Tibial artery (tissue), 4 donors: ENCODE data around the gene RFNG.
A peak's percentile ranks its signal among the peaks of the same experiment; 100 is the strongest.

Experiments
- DNase-seq, 2 donors: peaks; one replicate each; pipeline ENCODE4 v3.0.0-alpha.2; 2019
- H3K27ac ChIP-seq, 2 donors: fragments of 200-600 bp; sonication (generic) in 1 of 2; 1 replicate in 1 of 2; 2 replicates in 1 of 2; pipeline ENCODE4 v1.5.1; 2018 to 2019; ENCODE audit warnings: mild to moderate bottlenecking in 1 of 2
- H3K27me3 ChIP-seq, 2 donors: fragments of 200-600 bp; sonication (generic) in 1 of 2; one replicate each; pipeline versions ENCODE4 v1.5.1 to v1.6.0; 2016 to 2019
- H3K36me3 ChIP-seq, 3 donors: fragments of 200-600 bp; sonication (generic) in 2 of 3; one replicate each; pipeline ENCODE4 v1.5.1; 2016 to 2019; ENCODE audit warnings: mild to moderate bottlenecking in 2 of 3
- H3K4me1 ChIP-seq, 4 donors: fragments of 200-600 bp; sonication (generic) in 2 of 4; 1 replicate in 3 of 4; 2 replicates in 1 of 4; pipeline ENCODE4 v1.5.1; 2016 to 2019
- H3K4me3 ChIP-seq, 2 donors: fragments of 200-600 bp; sonication (generic) in 1 of 2; 1 replicate in 1 of 2; 2 replicates in 1 of 2; pipeline ENCODE4 v1.5.1; 2018 to 2019; ENCODE audit warnings: mild to moderate bottlenecking in 2 of 2
- H3K9me3 ChIP-seq, 3 donors: fragments of 200-600 bp; sonication (generic) in 1 of 3; one replicate each; pipeline ENCODE4 v1.5.1; 2016 to 2019
- CTCF ChIP-seq, 2 experiments: fragments of 200-600 bp in 1 of 2; fragments of 450-650 bp in 1 of 2; IDR thresholded peaks; one replicate each; pipeline ENCODE4 v1.5.1; 2017 to 2019; ENCODE audit warnings: antibody characterized with exemption in 2 of 2, mild to moderate bottlenecking in 1 of 2, moderate library complexity in 1 of 2
- intact Hi-C: fragments of 100-400 bp; cut with DNase I; formaldehyde crosslinking; loops from one replicate; pipeline ENCODE4 v1.15.0; 2023; ENCODE audit warnings: low total_unique reads

Gene RFNG

GRCh38 chr17:82055023-82055964, 3.7 kb upstream of the RFNG start:
- intact Hi-C loops: no loop called here
- H3K36me3 ChIP-seq: peaks cover 29 to 75% (median 60%) of the 10 kb centered on the region in 3 donors
- H3K27ac ChIP-seq: no peak overlapping the region
- H3K27me3 ChIP-seq: no peaks in the 10 kb centered on the region
- TF ChIP-seq CTCF (IDR thresholded peaks at IDR 0.05): no peak
- H3K9me3 ChIP-seq: no peaks in the 10 kb centered on the region
- peaks cover 6 to 34% (median 26%) of the 10 kb centered on the region in 4 donors for H3K4me1 ChIP-seq
- DNase-seq: no peak
- no peak overlapping the region for H3K4me3 ChIP-seq

DNA sequence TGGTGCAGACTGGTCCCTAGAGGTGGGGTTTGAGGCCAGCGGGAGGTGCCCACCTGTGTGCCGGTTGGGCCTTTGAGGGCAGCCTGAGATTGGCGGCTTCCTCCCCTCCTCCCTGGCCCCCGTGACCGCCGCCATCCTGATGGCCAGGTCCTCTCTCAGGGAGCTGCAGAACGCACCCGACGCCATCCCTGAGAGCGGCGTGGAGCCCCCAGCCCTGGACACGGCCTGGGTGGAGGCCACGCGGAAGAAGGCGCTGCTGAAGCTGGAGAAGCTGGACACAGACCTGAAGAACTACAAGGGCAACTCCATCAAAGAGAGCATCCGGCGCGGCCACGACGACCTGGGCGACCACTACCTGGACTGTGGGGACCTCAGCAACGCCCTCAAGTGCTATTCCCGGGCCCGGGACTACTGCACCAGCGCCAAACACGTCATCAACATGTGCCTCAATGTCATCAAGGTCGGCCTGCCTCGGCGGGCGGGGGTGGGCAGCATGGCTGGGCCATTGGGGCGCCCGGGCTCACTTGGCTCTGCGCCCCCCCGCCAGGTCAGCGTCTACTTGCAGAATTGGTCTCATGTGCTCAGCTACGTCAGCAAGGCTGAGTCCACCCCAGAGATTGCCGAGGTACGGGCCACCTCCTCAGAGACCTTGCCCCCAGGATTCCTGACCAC, 2.9 kb upstream of the RFNG start:
- H3K27me3 ChIP-seq: no peaks in the 10 kb centered on the region
- peaks cover 32 to 74% (median 63%) of the 10 kb centered on the region in 3 donors for H3K36me3 ChIP-seq
- no peaks in the 10 kb centered on the region for H3K9me3 ChIP-seq
- DNase-seq: no peak
- H3K4me3 ChIP-seq: no peak overlapping the region
- TF ChIP-seq CTCF (IDR thresholded peaks at IDR 0.05): no peak
- H3K4me1 ChIP-seq: peaks cover 6 to 43% (median 30%) of the 10 kb centered on the region in 4 donors
- no peak overlapping the region for H3K27ac ChIP-seq
- intact Hi-C loops: no loop called here

DNA sequence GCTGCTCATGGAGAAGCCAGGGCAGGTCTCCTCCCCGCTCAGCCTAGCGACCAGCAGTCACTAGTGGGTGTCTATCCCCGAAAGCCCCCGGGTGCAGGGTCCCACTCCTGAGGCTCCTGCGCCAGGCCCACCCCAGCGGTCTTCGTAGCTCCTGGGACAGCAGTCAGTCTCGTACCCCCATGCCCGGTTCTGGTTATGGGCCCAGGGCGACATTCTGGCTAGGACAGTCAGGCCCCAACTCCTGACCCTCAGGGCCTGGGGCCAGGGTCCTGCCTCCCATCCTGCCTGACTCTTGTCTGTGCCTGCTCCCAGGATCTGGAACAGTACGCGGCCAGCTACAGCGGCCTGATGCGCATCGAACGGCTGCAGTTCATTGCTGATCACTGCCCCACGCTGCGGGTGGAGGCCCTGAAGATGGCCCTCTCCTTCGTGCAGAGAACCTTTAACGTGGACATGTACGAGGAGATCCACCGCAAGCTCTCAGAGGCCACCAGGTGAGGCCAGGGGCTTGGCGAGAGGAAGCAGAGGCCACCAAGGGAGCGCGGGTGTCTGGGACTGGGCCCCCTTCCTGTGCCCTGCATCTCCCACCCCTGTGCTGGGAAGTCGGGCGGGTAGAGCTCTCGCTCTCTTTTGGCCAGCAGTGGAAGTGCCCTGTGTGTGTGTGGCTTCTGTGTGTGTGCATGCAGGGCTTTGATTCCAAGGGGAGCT, 2.1 kb upstream of the RFNG start:
- DNase-seq: no peak
- no peak overlapping the region for H3K4me3 ChIP-seq
- H3K9me3 ChIP-seq: no peaks in the 10 kb centered on the region
- no peak overlapping the region for H3K27ac ChIP-seq
- H3K4me1 ChIP-seq: peaks cover 6 to 45% (median 30%) of the 10 kb centered on the region in 4 donors
- TF ChIP-seq CTCF (IDR thresholded peaks at IDR 0.05): no peak
- peaks cover 34 to 74% (median 63%) of the 10 kb centered on the region in 3 donors for H3K36me3 ChIP-seq
- intact Hi-C loops: no loop called here
- H3K27me3 ChIP-seq: no peaks in the 10 kb centered on the region

DNA sequence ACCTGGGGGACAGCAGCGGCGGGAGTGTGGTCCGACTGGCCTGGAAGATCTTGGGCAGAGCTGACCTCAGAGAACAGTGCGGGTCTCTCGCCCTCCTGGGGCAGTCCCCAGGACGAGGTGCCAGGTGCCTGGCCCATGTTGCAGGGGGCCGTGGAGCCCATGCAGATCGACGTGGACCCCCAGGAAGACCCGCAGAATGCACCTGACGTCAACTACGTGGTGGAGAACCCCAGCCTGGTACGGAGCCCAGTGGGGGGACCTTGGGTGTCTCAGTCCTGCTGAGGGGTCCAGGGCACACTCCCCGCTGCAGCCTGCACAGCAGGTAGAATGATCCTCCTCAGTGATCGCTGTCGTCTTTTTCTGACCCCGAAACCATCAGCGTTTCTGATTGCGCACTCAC, 1.5 kb upstream of the RFNG start:
- Histone ChIP-seq H3K27me3 (no peaks in the 10 kb centered on the region), H3K27ac (no peak overlapping the region), H3K36me3 (peaks cover 34 to 74% (median 63%) of the 10 kb centered on the region in 3 donors), H3K4me1 (peaks cover 6 to 45% (median 30%) of the 10 kb centered on the region in 4 donors), H3K4me3 (peak overlapping the region; percentile 75 to 93), H3K9me3 (no peaks in the 10 kb centered on the region)
- intact Hi-C loops: no loop called here
- TF ChIP-seq CTCF (IDR thresholded peaks at IDR 0.05): no peak
- no peak for DNase-seq

- Histone ChIP-seq H3K27me3 (no peaks in the 10 kb centered on the region), H3K4me3 (peak overlapping the region; percentile 75 to 93), H3K9me3 (no peaks in the 10 kb centered on the region), H3K4me1 (peaks cover 6 to 45% (median 30%) of the 10 kb centered on the region in 4 donors), H3K27ac (peak overlapping the region; percentile 57 to 75), H3K36me3 (peaks cover 38 to 74% (median 63%) of the 10 kb centered on the region in 3 donors)
- no peak for TF ChIP-seq CTCF (IDR thresholded peaks at IDR 0.05)
- intact Hi-C loops: no loop called here
- DNase-seq: no peak
Observed at GRCh38 chr17:82052638-82053059, 1.0 kb upstream of the RFNG start.
